Keratinocyte (primary cell): ENCODE data around the gene SCARF2. TPM values are rescaled to one million over a fixed set of nuclear protein-coding genes. Genes with fewer than 3 reads are reported as not detected.

ENCODE experiments used
- DNase-seq: peaks from one replicate; pipeline ENCODE4 v3.0.0-alpha.2; 2011; ENCODE audit warnings: low read depth, missing footprints, low spot score
- FAIRE-seq: peaks from 2 replicates; lab custom pipeline; 2011; peaks lifted over from hg19 to GRCh38; lab: Jason Lieb, UNC
- H2AFZ ChIP-seq: 2 replicates; pipeline ENCODE4 v1.6.0; 2012; ENCODE audit warnings: low read length, control low read depth, inconsistent platforms; ENCODE audit not compliant: control insufficient read depth
- H3K27ac ChIP-seq: 2 replicates; pipeline ENCODE4 v1.5.1; 2011; ENCODE audit warnings: low read length; ENCODE audit not compliant: control insufficient read depth, insufficient read depth
- H3K27me3 ChIP-seq: 3 replicates; pipeline ENCODE4 v1.6.0; 2011; ENCODE audit warnings: low read length; ENCODE audit not compliant: control insufficient read depth, insufficient read depth; ENCODE audit errors: extremely low read depth
- H3K36me3 ChIP-seq, 2 experiments: 2 replicates in 1 of 2; 3 replicates in 1 of 2; pipeline ENCODE4 v1.5.1; 2011; ENCODE audit warnings: low read length in 2 of 2, mild to moderate bottlenecking in 1 of 2; ENCODE audit not compliant: control insufficient read depth in 2 of 2, insufficient read depth in 2 of 2; ENCODE audit errors: extremely low read depth in 1 of 2
- H3K4me1 ChIP-seq: 3 replicates; pipeline ENCODE4 v1.5.1; 2011; ENCODE audit warnings: low read length; ENCODE audit not compliant: control insufficient read depth, insufficient read depth; ENCODE audit errors: extremely low read depth
- H3K4me2 ChIP-seq: 3 replicates; pipeline ENCODE4 v1.6.0; 2011; ENCODE audit warnings: low read depth, low read length; ENCODE audit not compliant: control insufficient read depth, insufficient read depth; ENCODE audit errors: extremely low read depth
- H3K4me3 ChIP-seq, 3 experiments: fragments of 200-600 bp in 1 of 3; sonication (generic) in 1 of 3; 2 replicates in 2 of 3; 3 replicates in 1 of 3; pipeline ENCODE4 v1.5.1; 2011 to 2016; ENCODE audit warnings: low read length in 3 of 3, mild to moderate bottlenecking in 3 of 3, control low read depth in 2 of 3, inconsistent platforms in 1 of 3, low read depth in 1 of 3, mixed read lengths in 1 of 3, mixed run types in 1 of 3, moderate library complexity in 1 of 3; ENCODE audit not compliant: control insufficient read depth in 2 of 3, insufficient read depth in 2 of 3; ENCODE audit errors: extremely low read depth in 1 of 3
- H3K79me2 ChIP-seq: 2 replicates; pipeline ENCODE4 v1.6.0; 2012; ENCODE audit warnings: low read length; ENCODE audit not compliant: control insufficient read depth, insufficient read depth
- H3K9ac ChIP-seq: 3 replicates; pipeline ENCODE4 v1.6.0; 2011; ENCODE audit warnings: low read length; ENCODE audit not compliant: control insufficient read depth, insufficient read depth; ENCODE audit errors: extremely low read depth
- H3K9me1 ChIP-seq: 3 replicates; pipeline ENCODE4 v1.6.0; 2011; ENCODE audit warnings: low read length; ENCODE audit not compliant: control insufficient read depth, insufficient read depth; ENCODE audit errors: extremely low read depth
- H3K9me3 ChIP-seq: 2 replicates; pipeline ENCODE4 v1.5.1; 2012; ENCODE audit warnings: low read depth, low read length; ENCODE audit not compliant: control insufficient read depth
- H4K20me1 ChIP-seq: 3 replicates; pipeline ENCODE4 v1.6.0; 2011; ENCODE audit warnings: low read length; ENCODE audit not compliant: control insufficient read depth, insufficient read depth; ENCODE audit errors: extremely low read depth
- EZH2 ChIP-seq: IDR thresholded peaks from one replicate; pipeline ENCODE4 v1.6.1; 2012; ENCODE audit warnings: inconsistent platforms, mild to moderate bottlenecking, low read length, moderate library complexity
- dilution Hi-C: fragments of 300-500 bp; cut with MboI; formaldehyde crosslinking; loops from one replicate; pipeline ENCODE4 v1.7.0; 2020; ENCODE audit warnings: low sequenced_read_pairs; ENCODE audit not compliant: extremely low pct_ligation_motif_present
- polyA plus RNA-seq, 5 experiments: library from polyadenylated mRNA; depleted of rRNA in 3 of 5; stranded (reverse) in 3 of 5; stranded (forward) in 1 of 5; unstranded in 1 of 5; fragments of >200 nt; gene quantifications; 1 replicate in 1 of 5; 2 replicates in 3 of 5; 3 replicates in 1 of 5; pipeline versions ENCODE4 v1.2.1 to v1.2.3, GENCODE V29; 2011 to 2012; ENCODE audit warnings: missing spikeins in 2 of 5, low read depth in 1 of 5, low replicate concordance in 1 of 5
- TF ChIP-seq, protein P1 (sequence below), 3 experiments: IDR thresholded peaks in 1 of 3; conservative IDR thresholded peaks in 1 of 3; optimal IDR thresholded peaks in 1 of 3; 2 replicates in 2 of 3; 3 replicates in 1 of 3; pipeline versions ENCODE3 to v1.5.1; 2011; ENCODE audit warnings: low read length in 3 of 3, mild to moderate bottlenecking in 3 of 3, moderate library complexity in 2 of 3, control low read depth in 1 of 3, inconsistent platforms in 1 of 3; ENCODE audit not compliant: insufficient read depth in 2 of 3; ENCODE audit errors: extremely low read depth in 1 of 3

SCARF2 gene
- polyA plus RNA-seq, 1 donor (not counting 4 experiments of a cell fraction or from before 2014, with no cell fraction given): 0.05 TPM

DNA sequence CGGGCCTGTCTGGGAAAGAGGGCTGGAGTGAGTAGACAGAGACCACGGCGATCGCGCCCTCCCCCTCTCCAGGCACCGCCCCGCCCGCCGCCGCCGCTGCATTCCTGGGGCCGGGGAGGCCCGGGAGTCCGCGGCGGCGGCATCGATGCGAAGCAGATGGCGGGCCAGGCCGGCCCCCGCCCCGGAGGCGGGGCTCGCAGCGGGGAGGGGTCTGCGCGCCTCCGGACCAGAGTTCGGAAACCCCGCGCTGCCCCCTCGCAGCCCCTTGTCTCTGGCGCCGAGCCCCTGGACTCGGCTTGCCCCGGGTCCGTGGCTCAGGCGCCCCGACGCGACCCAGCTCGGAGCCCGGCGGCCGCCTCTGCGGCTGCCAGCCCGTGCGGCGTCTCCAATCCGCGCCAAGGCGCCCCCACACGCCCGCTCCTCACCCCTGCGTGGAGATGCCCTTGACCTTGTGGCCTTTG lies 1.3 kb downstream of the SCARF2 start:
- Histone ChIP-seq H3K4me3 (peak overlapping the region in 1 of 3 experiments; percentile 37), H3K9me3 (no peaks in the 10 kb centered on the region), H3K4me1 (peaks cover 9% of the 10 kb centered on the region), H3K9ac (no peak overlapping the region), H3K79me2 (no peaks in the 10 kb centered on the region), H2AFZ (no peak overlapping the region), H3K36me3 (no peaks in the 10 kb centered on the region), H3K4me2 (peak overlapping the region; percentile 51), H3K27ac (no peak overlapping the region), H3K9me1 (no peaks in the 10 kb centered on the region), H3K27me3 (peaks cover 75% of the 10 kb centered on the region), H4K20me1 (peaks cover 6% of the 10 kb centered on the region)
- TF ChIP-seq EZH2: no peak
- TF ChIP-seq, protein P1, sequence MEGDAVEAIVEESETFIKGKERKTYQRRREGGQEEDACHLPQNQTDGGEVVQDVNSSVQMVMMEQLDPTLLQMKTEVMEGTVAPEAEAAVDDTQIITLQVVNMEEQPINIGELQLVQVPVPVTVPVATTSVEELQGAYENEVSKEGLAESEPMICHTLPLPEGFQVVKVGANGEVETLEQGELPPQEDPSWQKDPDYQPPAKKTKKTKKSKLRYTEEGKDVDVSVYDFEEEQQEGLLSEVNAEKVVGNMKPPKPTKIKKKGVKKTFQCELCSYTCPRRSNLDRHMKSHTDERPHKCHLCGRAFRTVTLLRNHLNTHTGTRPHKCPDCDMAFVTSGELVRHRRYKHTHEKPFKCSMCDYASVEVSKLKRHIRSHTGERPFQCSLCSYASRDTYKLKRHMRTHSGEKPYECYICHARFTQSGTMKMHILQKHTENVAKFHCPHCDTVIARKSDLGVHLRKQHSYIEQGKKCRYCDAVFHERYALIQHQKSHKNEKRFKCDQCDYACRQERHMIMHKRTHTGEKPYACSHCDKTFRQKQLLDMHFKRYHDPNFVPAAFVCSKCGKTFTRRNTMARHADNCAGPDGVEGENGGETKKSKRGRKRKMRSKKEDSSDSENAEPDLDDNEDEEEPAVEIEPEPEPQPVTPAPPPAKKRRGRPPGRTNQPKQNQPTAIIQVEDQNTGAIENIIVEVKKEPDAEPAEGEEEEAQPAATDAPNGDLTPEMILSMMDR (optimal IDR thresholded peaks at IDR 0.05 in 1 of 3, IDR thresholded peaks at IDR 0.05 in 1 of 3, conservative IDR thresholded peaks at IDR 0.05 in 1 of 3; ENCODE audit: extremely low read depth in 1 of 3, insufficient read depth in 2 of 3, low read length in 3 of 3): no peak
- no peak for DNase-seq
- dilution Hi-C loops: no loop called here
- FAIRE-seq: no peak

DNA sequence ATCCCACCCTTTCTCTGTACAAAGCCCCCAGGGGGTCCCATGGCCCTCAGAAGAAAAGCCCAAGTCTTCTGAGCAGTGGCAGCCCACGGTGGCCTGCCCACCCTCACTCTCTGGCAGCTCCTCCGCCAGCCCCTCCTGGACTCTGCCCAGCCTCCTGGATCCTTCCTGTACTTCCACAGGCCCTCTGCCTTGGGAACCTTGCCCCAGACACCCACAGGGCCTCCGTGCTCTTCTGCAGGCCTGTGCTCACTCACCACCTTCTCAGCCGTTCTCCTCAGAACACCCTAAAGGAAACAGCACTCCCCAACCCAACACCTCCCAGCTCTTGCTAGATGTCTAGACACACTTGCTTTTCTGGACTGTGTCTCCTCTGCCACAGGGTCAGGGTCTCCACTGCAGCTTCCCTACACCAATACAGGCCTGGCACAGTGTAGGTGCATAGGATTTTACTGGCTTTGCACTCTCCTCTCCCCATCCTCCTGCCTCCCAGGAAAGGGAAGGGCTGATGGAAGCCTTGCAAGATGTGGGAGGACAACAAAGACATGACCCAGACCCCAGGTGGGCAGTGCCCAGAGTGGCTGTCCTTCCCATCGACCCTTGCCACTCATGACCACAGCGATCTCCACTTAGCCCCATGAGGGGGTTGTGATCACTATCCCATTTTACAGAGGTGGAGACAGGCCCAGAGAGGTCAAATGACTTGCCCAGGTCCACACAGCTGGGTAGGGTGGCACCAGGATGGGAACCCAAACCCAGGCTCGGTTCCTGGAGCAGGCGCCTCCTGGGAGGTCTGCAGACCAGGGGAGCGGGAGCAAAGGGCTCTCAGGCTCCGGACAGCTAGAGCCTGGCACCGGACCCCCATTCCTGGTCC lies 2.0 kb downstream of the SCARF2 start:
- Histone ChIP-seq H3K36me3 (no peaks in the 10 kb centered on the region), H3K27me3 (peaks cover 82% of the 10 kb centered on the region), H3K9ac (no peak overlapping the region), H3K4me2 (no peak overlapping the region), H2AFZ (no peak overlapping the region), H3K9me3 (no peaks in the 10 kb centered on the region), H3K27ac (no peak overlapping the region), H4K20me1 (peaks cover 6% of the 10 kb centered on the region), H3K4me1 (peaks cover 12% of the 10 kb centered on the region), H3K9me1 (no peaks in the 10 kb centered on the region), H3K79me2 (no peaks in the 10 kb centered on the region), H3K4me3 (no peak overlapping the region)
- FAIRE-seq: no peak
- dilution Hi-C loops: no loop called here
- no peak for DNase-seq
- TF ChIP-seq, protein P1 (optimal IDR thresholded peaks at IDR 0.05 in 1 of 3, IDR thresholded peaks at IDR 0.05 in 1 of 3, conservative IDR thresholded peaks at IDR 0.05 in 1 of 3; ENCODE audit: extremely low read depth in 1 of 3, insufficient read depth in 2 of 3, low read length in 3 of 3): no peak
- TF ChIP-seq EZH2: peak; percentile 33
